Embryonic facial prominence (tissue), 1 donor: ENCODE results near the gene NRG3.

ENCODE experiments used
- DNase-seq: peaks from one replicate; pipeline ENCODE4 v3.0.0-alpha.2; 2016; ENCODE audit errors: extremely low spot score

The NRG3 gene

GRCh38 chr10:81874875-81875466, at the start of gene NRG3:
Gene NRG3, plus strand, starts transcription at chr10:81875194.
- DNase-seq = no peak

- no peak for DNase-seq
Observed at GRCh38 chr10:81828251-81828650, 46.7 kb upstream of the NRG3 start.

- DNase-seq = no peak
Observed at GRCh38 chr10:81831060-81831459, 43.9 kb upstream of the NRG3 start.

- DNase-seq = no peak
Observed at GRCh38 chr10:81838950-81839349, 36.0 kb upstream of the NRG3 start.

GRCh38 chr10:81843042-81843441, 32.0 kb upstream of the NRG3 start:
- DNase-seq = no peak

- DNase-seq = no peak
Observed at GRCh38 chr10:81847675-81848074, 27.3 kb upstream of the NRG3 start.

GRCh38 chr10:81848514-81848913, 26.5 kb upstream of the NRG3 start:
- DNase-seq = no peak

GRCh38 chr10:81848931-81849330, 26.1 kb upstream of the NRG3 start:
- no peak for DNase-seq

- DNase-seq = no peak
Observed at GRCh38 chr10:81862596-81862995, 12.4 kb upstream of the NRG3 start.

GRCh38 chr10:81863771-81864170, 11.2 kb upstream of the NRG3 start:
- no peak for DNase-seq

GRCh38 chr10:81865581-81865980, 9.4 kb upstream of the NRG3 start:
- no peak for DNase-seq

GRCh38 chr10:81866753-81867152, 8.2 kb upstream of the NRG3 start:
- no peak for DNase-seq

- no peak for DNase-seq
Observed at GRCh38 chr10:81870472-81870871, 4.5 kb upstream of the NRG3 start.

- no peak for DNase-seq
Observed at GRCh38 chr10:81871558-81871957, 3.4 kb upstream of the NRG3 start.

GRCh38 chr10:81872206-81872862, 2.7 kb upstream of the NRG3 start:
- DNase-seq = no peak

GRCh38 chr10:81873231-81873931, 1.6 kb upstream of the NRG3 start:
- DNase-seq = no peak

GRCh38 chr10:81873932-81874816, 820 bp upstream of the NRG3 start:
- DNase-seq = no peak

- DNase-seq = no peak
Observed at GRCh38 chr10:81875467-81876252, 666 bp downstream of the NRG3 start.

GRCh38 chr10:81876253-81877077, 1.5 kb downstream of the NRG3 start:
- no peak for DNase-seq

GRCh38 chr10:81877596-81877995, 2.6 kb downstream of the NRG3 start:
- no peak for DNase-seq
